Vagina (tissue), 2 donors: Measurements from ENCODE around the gene MCCC1.

Experiments
- CTCF ChIP-seq, 3 experiments: fragments of 450-650 bp in 2 of 3; fragments of 200-600 bp in 1 of 3; sonication (generic) in 1 of 3; IDR thresholded peaks; one replicate each; pipeline ENCODE4 v1.5.1; 2017 to 2019; ENCODE audit warnings: antibody characterized with exemption in 3 of 3, mild to moderate bottlenecking in 2 of 3, moderate library complexity in 2 of 3
- POLR2A ChIP-seq, 2 donors: fragments of 450-650 bp; IDR thresholded peaks; one replicate each; pipeline ENCODE4 v1.6.1; 2017; ENCODE audit warnings: antibody characterized with exemption in 2 of 2, mild to moderate bottlenecking in 2 of 2, moderate library complexity in 2 of 2

DNA sequence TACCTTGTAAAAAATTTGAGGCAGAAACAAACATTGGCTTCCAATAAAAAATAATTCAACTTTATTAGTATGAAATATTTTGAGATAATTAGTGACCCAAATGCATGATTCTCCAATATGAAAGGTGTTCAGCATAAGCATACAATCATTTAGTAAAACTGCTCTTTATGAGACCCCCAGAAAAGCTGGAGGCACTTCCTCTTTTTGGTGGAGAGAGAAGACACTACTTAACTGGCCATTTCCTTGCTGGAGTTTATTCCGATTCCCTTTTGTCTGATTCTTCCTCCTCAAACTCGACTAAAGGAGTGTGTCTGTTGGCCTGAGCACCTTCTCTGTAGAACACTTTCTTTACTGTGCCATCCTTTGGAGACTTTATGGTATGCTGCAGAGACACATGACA, 84.1 kb downstream of the MCCC1 start:
- TF ChIP-seq POLR2A (IDR thresholded peaks at IDR 0.05) (no peak), CTCF (IDR thresholded peaks at IDR 0.05) (no peak)
